ENCODE results near the gene SLC25A38. TPM values are rescaled to one million over a fixed set of nuclear protein-coding genes. Genes with fewer than 3 reads are reported as not detected.

The SLC25A38 gene
- total and polyA plus RNA-seq, 4 donors: 24.8 to 31.0 (median 27.4) TPM

- Histone ChIP-seq H3K36me3 (ENCODE audit: control insufficient read depth in 4 of 4, insufficient read depth in 4 of 4, low read length in 4 of 4) (peaks cover 24 to 38% (median 25%) of the 10 kb centered on the region in 4 donors), H3K27ac (ENCODE audit: low read depth in 1 of 2, low read length in 1 of 2) (peak overlapping the region in 1 of 2 donors; percentile 59), H3K9ac (ENCODE audit: insufficient read depth in 1 of 2, low read length in 2 of 2) (peak overlapping the region; percentile 63 to 85), H3K27me3 (ENCODE audit: control insufficient read depth in 3 of 3, insufficient read depth in 3 of 3, low read length in 2 of 3) (no peaks in the 10 kb centered on the region), H3K4me3 (no peak overlapping the region), H3K4me1 (ENCODE audit: control insufficient read depth in 5 of 5, insufficient read depth in 5 of 5, low read length in 5 of 5) (peaks cover 0 to 17% (median 7%) of the 10 kb centered on the region in 5 donors), H3K9me3 (ENCODE audit: control insufficient read depth in 4 of 4, insufficient read depth in 3 of 4, low read length in 3 of 4) (no peaks in the 10 kb centered on the region)
- no peak for ATAC-seq (ENCODE audit: insufficient read depth, low FRiP score)
- DNase-seq: no peak
- 67 to 76% methylated on average over 6 of the region's 6 CpGs for WGBS, 2 donors
- TF ChIP-seq CTCF (IDR thresholded peaks at IDR 0.05; ENCODE audit: control extremely low read depth, extremely low read depth): no peak
Measured at GRCh38 chr3:39407773-39408492, 24.8 kb downstream of the SLC25A38 start.

- Histone ChIP-seq H3K27me3 (ENCODE audit: control insufficient read depth in 3 of 3, insufficient read depth in 3 of 3, low read length in 2 of 3) (no peaks in the 10 kb centered on the region), H3K4me1 (ENCODE audit: control insufficient read depth in 5 of 5, insufficient read depth in 5 of 5, low read length in 5 of 5) (peaks cover 0 to 17% (median 7%) of the 10 kb centered on the region in 5 donors), H3K27ac (ENCODE audit: low read depth in 1 of 2, low read length in 1 of 2) (no peak overlapping the region), H3K36me3 (ENCODE audit: control insufficient read depth in 4 of 4, insufficient read depth in 4 of 4, low read length in 4 of 4) (peaks cover 28 to 43% (median 30%) of the 10 kb centered on the region in 4 donors), H3K9me3 (ENCODE audit: control insufficient read depth in 4 of 4, insufficient read depth in 3 of 4, low read length in 3 of 4) (no peaks in the 10 kb centered on the region), H3K9ac (ENCODE audit: insufficient read depth in 1 of 2, low read length in 2 of 2) (no peak overlapping the region), H3K4me3 (no peak overlapping the region)
- no peak for ATAC-seq (ENCODE audit: insufficient read depth, low FRiP score)
- no peak for DNase-seq
- 82 to 89% methylated on average over 21 of the region's 21 CpGs for WGBS, 2 donors
- no peak for TF ChIP-seq CTCF (IDR thresholded peaks at IDR 0.05; ENCODE audit: control extremely low read depth, extremely low read depth)
Measured at GRCh38 chr3:39408493-39409372, 25.6 kb downstream of the SLC25A38 start.

- ATAC-seq (ENCODE audit: insufficient read depth, low FRiP score): no peak
- no peak for TF ChIP-seq CTCF (IDR thresholded peaks at IDR 0.05; ENCODE audit: control extremely low read depth, extremely low read depth)
- Histone ChIP-seq H3K4me3 (no peak overlapping the region), H3K36me3 (ENCODE audit: control insufficient read depth in 4 of 4, insufficient read depth in 4 of 4, low read length in 4 of 4) (peaks cover 28 to 43% (median 34%) of the 10 kb centered on the region in 4 donors), H3K27ac (ENCODE audit: low read depth in 1 of 2, low read length in 1 of 2) (peak overlapping the region in 1 of 2 donors; percentile 4), H3K9ac (ENCODE audit: insufficient read depth in 1 of 2, low read length in 2 of 2) (no peak overlapping the region), H3K4me1 (ENCODE audit: control insufficient read depth in 5 of 5, insufficient read depth in 5 of 5, low read length in 5 of 5) (peaks cover 0 to 17% (median 7%) of the 10 kb centered on the region in 5 donors), H3K9me3 (ENCODE audit: control insufficient read depth in 4 of 4, insufficient read depth in 3 of 4, low read length in 3 of 4) (no peaks in the 10 kb centered on the region), H3K27me3 (ENCODE audit: control insufficient read depth in 3 of 3, insufficient read depth in 3 of 3, low read length in 2 of 3) (no peaks in the 10 kb centered on the region)
- DNase-seq: no peak
- WGBS, 2 donors: 70 to 80% methylated on average over 7 of the region's 7 CpGs
Measured at GRCh38 chr3:39409514-39410136, 26.5 kb downstream of the SLC25A38 start.

Data from lung (tissue), 12 donors.